Measurements from ENCODE around the gene MRPS21.
"Not testable (repeated sequence)": the region's sequence is repeated elsewhere in the genome, so short reads cannot be mapped to it uniquely, and the experiment has no call there.

Gene MRPS21

GRCh38 chr1:150281758-150282557 lies 11.7 kb upstream of the MRPS21 start, which contains the start of gene CIART:
CIART (plus strand) TSS chr1:150282554; CDS start chr1:150283268, 714 bp downstream.
- peak; percentile 66 to 74 for DNase-seq (ENCODE audit: low read depth in 2 of 2)

- no peak for DNase-seq (ENCODE audit: low read depth in 2 of 2)
Measured at GRCh38 chr1:150282558-150282958, 11.1 kb upstream of the MRPS21 start.

- no peak for DNase-seq (ENCODE audit: low read depth in 2 of 2)
Measured at GRCh38 chr1:150283260-150283659, 10.4 kb upstream of the MRPS21 start.

- no peak for DNase-seq (ENCODE audit: low read depth in 2 of 2)
Measured at GRCh38 chr1:150288382-150288781, 5.3 kb upstream of the MRPS21 start.

- DNase-seq (ENCODE audit: low read depth in 2 of 2): no peak
Measured at GRCh38 chr1:150288822-150289221, 4.8 kb upstream of the MRPS21 start.

- no peak for DNase-seq (ENCODE audit: low read depth in 2 of 2)
Measured at GRCh38 chr1:150295476-150295875, 1.8 kb downstream of the MRPS21 start.

GRCh38 chr1:150299716-150300115 lies 6.1 kb downstream of the MRPS21 start:
- DNase-seq (ENCODE audit: low read depth in 2 of 2): no peak

GRCh38 chr1:150302338-150302737 lies 8.7 kb downstream of the MRPS21 start:
- no peak for DNase-seq (ENCODE audit: low read depth in 2 of 2)

- no peak for DNase-seq (ENCODE audit: low read depth in 2 of 2)
Measured at GRCh38 chr1:150302902-150303301, 9.2 kb downstream of the MRPS21 start.

GRCh38 chr1:150308585-150308984 lies 14.9 kb downstream of the MRPS21 start:
- DNase-seq (ENCODE audit: low read depth in 2 of 2): not testable (repeated sequence)

- no peak for DNase-seq (ENCODE audit: low read depth in 2 of 2)
Measured at GRCh38 chr1:150309758-150310508, 16.3 kb downstream of the MRPS21 start.

- DNase-seq (ENCODE audit: low read depth in 2 of 2): no peak
Measured at GRCh38 chr1:150311762-150312161, 18.1 kb downstream of the MRPS21 start.

- DNase-seq (ENCODE audit: low read depth in 2 of 2): not testable (repeated sequence)
Measured at GRCh38 chr1:150314691-150315090, 21.0 kb downstream of the MRPS21 start.

- DNase-seq (ENCODE audit: low read depth in 2 of 2): no peak
Measured at GRCh38 chr1:150320667-150320978, 27.0 kb downstream of the MRPS21 start.

GRCh38 chr1:150321826-150322166 lies 28.1 kb downstream of the MRPS21 start:
- DNase-seq (ENCODE audit: low read depth in 2 of 2): no peak

GRCh38 chr1:150322310-150322709 lies 28.6 kb downstream of the MRPS21 start:
- no peak for DNase-seq (ENCODE audit: low read depth in 2 of 2)

- DNase-seq (ENCODE audit: low read depth in 2 of 2): no peak
Measured at GRCh38 chr1:150332651-150333290, 39.1 kb downstream of the MRPS21 start.

GRCh38 chr1:150346316-150346715 lies 52.7 kb downstream of the MRPS21 start:
- DNase-seq (ENCODE audit: low read depth in 2 of 2): no peak

GRCh38 chr1:150352866-150353265 lies 59.2 kb downstream of the MRPS21 start:
- no peak for DNase-seq (ENCODE audit: low read depth in 2 of 2)

Data from stimulated activated CD4-positive, alpha-beta T cell treated with anti-CD3 and anti-CD28 coated beads, Interleukin-4, amount 100 ng/mL, for 48 hours (primary cell).